Gastroesophageal sphincter (tissue), 4 donors: Measurements from ENCODE around the gene VEGFB. TPM values are rescaled to one million over a fixed set of nuclear protein-coding genes. Genes with fewer than 3 reads are reported as not detected.

Experiments
- ATAC-seq: fragments of 150-250 bp; one replicate; pipeline ENCODE4 v1.9.1; 2016; ENCODE audit warnings: mild to moderate bottlenecking, moderate library complexity
- H3K27ac ChIP-seq, 4 donors: fragments of 200-600 bp; sonication (generic) in 3 of 4; 1 replicate in 3 of 4; 2 replicates in 1 of 4; pipeline ENCODE4 v1.5.1; 2016 to 2019
- H3K27me3 ChIP-seq: fragments of 200-600 bp; sonication (generic); one replicate; pipeline ENCODE4 v1.5.1; 2019
- H3K36me3 ChIP-seq, 2 donors: fragments of 200-600 bp; sonication (generic); one replicate each; pipeline ENCODE4 v1.5.1; 2019; ENCODE audit warnings: control low read depth in 1 of 2
- H3K4me1 ChIP-seq, 3 donors: fragments of 200-600 bp; sonication (generic); 1 replicate in 2 of 3; 2 replicates in 1 of 3; pipeline ENCODE4 v1.5.1; 2016 to 2019; ENCODE audit warnings: control low read depth in 2 of 3
- H3K4me3 ChIP-seq, 2 donors: fragments of 200-600 bp; sonication (generic); one replicate each; pipeline ENCODE4 v1.5.1; 2019; ENCODE audit warnings: mild to moderate bottlenecking in 1 of 2, moderate library complexity in 1 of 2
- H3K9me3 ChIP-seq, 3 donors: fragments of 200-600 bp; sonication (generic); one replicate each; pipeline ENCODE4 v1.5.1; 2017 to 2019; ENCODE audit warnings: control low read depth in 2 of 3
- CTCF ChIP-seq, 4 experiments: fragments of 200-600 bp in 2 of 4; fragments of 450-650 bp in 2 of 4; sonication (generic) in 1 of 4; IDR thresholded peaks; one replicate each; pipeline ENCODE4 v1.5.1; 2017 to 2019; ENCODE audit warnings: antibody characterized with exemption in 4 of 4, mild to moderate bottlenecking in 2 of 4, moderate library complexity in 2 of 4
- EP300 ChIP-seq: sonication (generic); formaldehyde crosslinking; IDR thresholded peaks from one replicate; pipeline ENCODE4 v1.6.1; 2017; ENCODE audit warnings: antibody characterized with exemption, mild to moderate bottlenecking
- POLR2A ChIP-seq, 2 donors: fragments of 450-650 bp; IDR thresholded peaks; one replicate each; pipeline ENCODE4 v1.6.1; 2017; ENCODE audit warnings: antibody characterized with exemption in 2 of 2, mild to moderate bottlenecking in 2 of 2, moderate library complexity in 1 of 2
- POLR2AphosphoS5 ChIP-seq: sonication (generic); formaldehyde crosslinking; IDR thresholded peaks from one replicate; pipeline ENCODE4 v1.6.1; 2017; ENCODE audit warnings: antibody characterized with exemption
- WGBS, 2 donors: methylation state at CpG; one replicate each; pipeline ENCODE4 v1.1.5; 2018; ENCODE audit warnings: low coverage in 1 of 2; 5-methylcytosine and 5-hydroxymethylcytosine counted together
- total RNA-seq, 4 donors: library from RNA; depleted of rRNA; stranded (reverse); fragments of >200 nt; gene quantifications; one replicate each; pipeline ENCODE4 v1.1.0, GENCODE V29; 2016

VEGFB gene
- total RNA-seq, 4 donors from 2014 or later = 49.9 to 152 (median 88.6) TPM

GRCh38 chr11:64259533-64260067 is 25.2 kb downstream of the VEGFB start:
- no peaks in the 10 kb centered on the region for H3K4me1 ChIP-seq
- H3K27ac ChIP-seq = no peak overlapping the region
- H3K9me3 ChIP-seq = no peaks in the 10 kb centered on the region
- peaks cover 0 to 98% of the 10 kb centered on the region in 2 donors for H3K36me3 ChIP-seq
- ATAC-seq = no peak
- whole genome bisulfite sequencing, 2 donors = 76 to 93% methylated on average over 2 to 4 of the region's 4 CpGs
- H3K27me3 ChIP-seq = no peaks in the 10 kb centered on the region
- no peak for TF ChIP-seq CTCF (IDR thresholded peaks at IDR 0.05)
- TF ChIP-seq POLR2AphosphoS5 = no peak
- TF ChIP-seq EP300 = no peak
- H3K4me3 ChIP-seq = no peak overlapping the region

GRCh38 chr11:64260147-64260708 is 25.8 kb downstream of the VEGFB start:
- H3K9me3 ChIP-seq = no peaks in the 10 kb centered on the region
- ATAC-seq = no peak
- H3K27ac ChIP-seq = no peak overlapping the region
- peaks cover 0 to 98% of the 10 kb centered on the region in 2 donors for H3K36me3 ChIP-seq
- no peaks in the 10 kb centered on the region for H3K4me1 ChIP-seq
- H3K27me3 ChIP-seq = no peaks in the 10 kb centered on the region
- WGBS, 2 donors = 97 to 100% methylated on average over 3 to 4 of the region's 6 CpGs
- H3K4me3 ChIP-seq = no peak overlapping the region
- no peak for TF ChIP-seq POLR2A (IDR thresholded peaks at IDR 0.05)
- TF ChIP-seq EP300 = no peak
- no peak for TF ChIP-seq POLR2AphosphoS5

DNA sequence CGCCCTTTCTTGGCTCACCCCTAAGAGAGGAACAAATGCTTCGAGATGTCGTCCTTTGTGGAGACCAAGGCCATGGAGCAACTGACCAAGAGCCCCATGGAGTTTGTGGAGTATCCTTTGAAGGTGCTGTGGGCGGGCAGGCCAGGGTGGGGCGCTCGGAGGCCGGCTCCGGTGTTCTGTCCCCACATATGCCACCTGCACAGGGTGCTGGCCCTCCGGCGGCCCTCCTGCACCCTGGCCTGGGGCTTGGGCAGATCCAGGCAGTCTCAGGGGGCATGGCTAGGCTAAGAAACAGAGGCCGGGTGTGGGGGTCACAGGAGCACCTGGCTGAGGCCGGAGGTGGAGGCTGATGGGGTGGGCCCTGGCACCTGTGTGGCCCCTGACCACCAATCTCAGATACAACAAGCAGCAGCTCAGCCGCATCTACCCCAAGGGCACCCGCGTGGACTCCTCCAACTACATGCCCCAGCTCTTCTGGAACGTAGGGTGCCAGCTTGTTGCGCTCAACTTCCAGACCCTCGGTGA is 27.2 kb downstream of the VEGFB start:
- Histone ChIP-seq H3K4me1 (no peaks in the 10 kb centered on the region), H3K36me3 (peaks cover 0 to 98% of the 10 kb centered on the region in 2 donors), H3K27me3 (no peaks in the 10 kb centered on the region), H3K27ac (no peak overlapping the region), H3K9me3 (no peaks in the 10 kb centered on the region), H3K4me3 (no peak overlapping the region)
- ATAC-seq = no peak
- WGBS, 2 donors = 76% methylated on average over 5 of the region's 18 CpGs; no CpG with 5 or more reads in 1 of the 2 donors
- TF ChIP-seq EP300 = no peak
- no peak for TF ChIP-seq POLR2A (IDR thresholded peaks at IDR 0.05)
- no peak for TF ChIP-seq POLR2AphosphoS5
- TF ChIP-seq CTCF (IDR thresholded peaks at IDR 0.05) = no peak

DNA sequence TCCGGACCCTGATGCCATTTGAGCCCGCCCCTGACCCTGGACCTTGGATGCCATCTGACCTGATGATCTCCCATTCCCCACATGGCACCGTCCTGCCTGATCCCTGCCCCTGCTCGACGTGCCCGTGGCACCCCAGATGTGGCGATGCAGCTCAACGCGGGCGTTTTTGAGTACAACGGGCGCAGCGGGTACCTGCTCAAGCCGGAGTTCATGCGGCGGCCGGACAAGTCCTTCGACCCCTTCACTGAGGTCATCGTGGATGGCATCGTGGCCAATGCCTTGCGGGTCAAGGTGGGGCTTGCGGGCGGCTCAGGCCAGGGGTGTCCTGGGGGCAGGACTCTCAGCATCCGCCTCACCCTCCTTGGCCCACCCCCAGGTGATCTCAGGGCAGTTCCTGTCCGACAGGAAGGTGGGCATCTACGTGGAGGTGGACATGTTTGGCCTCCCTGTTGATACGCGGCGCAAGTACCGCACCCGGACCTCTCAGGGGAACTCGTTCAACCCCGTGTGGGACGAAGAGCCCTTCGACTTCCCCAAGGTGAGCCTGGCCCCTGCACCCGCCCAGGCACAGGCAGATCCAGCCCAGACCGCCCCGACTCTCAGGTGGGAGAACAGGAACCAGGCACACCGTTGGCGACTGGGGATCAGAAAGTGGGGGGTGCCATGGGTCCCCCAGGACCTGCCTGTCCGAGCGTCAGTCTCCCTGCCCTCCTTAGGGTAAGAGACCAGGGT is 28.1 kb downstream of the VEGFB start:
- H3K9me3 ChIP-seq = no peaks in the 10 kb centered on the region
- H3K27ac ChIP-seq = no peak overlapping the region
- ATAC-seq = no peak
- TF ChIP-seq POLR2A (IDR thresholded peaks at IDR 0.05) = no peak
- TF ChIP-seq CTCF (IDR thresholded peaks at IDR 0.05) = no peak
- TF ChIP-seq POLR2AphosphoS5 = no peak
- TF ChIP-seq EP300 = no peak
- H3K27me3 ChIP-seq = no peaks in the 10 kb centered on the region
- H3K4me1 ChIP-seq = peaks cover 0 to 5% (median 0%) of the 10 kb centered on the region in 3 donors
- no peak overlapping the region for H3K4me3 ChIP-seq
- H3K36me3 ChIP-seq = peaks cover 0 to 97% of the 10 kb centered on the region in 2 donors
- 100% methylated on average over 2 of the region's 42 CpGs; no CpG with 5 or more reads in 1 of the 2 donors for WGBS, 2 donors

DNA sequence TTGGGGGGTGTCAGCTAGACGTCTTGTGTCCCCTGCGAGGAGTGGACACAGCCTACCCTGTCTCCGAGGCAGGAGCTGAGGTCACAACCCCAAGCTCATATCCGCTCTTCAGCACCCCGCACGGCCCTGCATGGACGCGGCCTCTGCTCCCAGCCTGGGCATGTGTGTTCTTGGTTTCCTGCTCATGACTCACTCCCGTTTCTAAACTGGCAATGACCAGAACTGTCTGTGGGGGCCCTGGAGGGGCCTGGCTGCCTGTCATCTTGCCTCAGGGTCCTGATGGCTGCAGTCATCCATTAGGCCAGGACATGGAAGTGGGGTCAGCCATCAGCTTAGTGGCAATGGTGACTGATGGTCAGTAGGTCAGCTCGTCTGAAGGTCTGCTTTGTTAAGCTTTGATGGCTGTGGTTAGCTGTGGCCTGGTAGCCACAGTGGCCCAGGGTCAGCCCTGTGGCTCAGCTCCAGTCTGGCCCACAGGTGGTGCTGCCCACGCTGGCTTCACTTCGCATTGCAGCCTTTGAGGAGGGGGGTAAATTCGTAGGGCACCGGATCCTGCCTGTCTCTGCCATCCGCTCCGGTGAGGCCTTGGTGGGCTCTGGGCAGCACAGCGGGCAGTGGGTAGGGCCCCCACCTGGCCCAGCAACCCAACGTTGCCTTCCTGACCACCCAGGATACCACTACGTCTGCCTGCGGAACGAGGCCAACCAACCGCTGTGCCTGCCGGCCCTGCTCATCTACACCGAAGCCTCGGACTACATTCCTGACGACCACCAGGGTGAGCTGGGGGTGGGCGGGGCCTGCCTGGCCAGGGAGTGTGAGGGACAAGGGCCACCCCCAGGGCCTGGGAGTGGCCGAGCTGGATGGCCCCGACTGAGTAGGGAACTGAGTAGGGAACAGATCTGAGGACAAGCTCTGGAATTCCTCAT is 28.9 kb downstream of the VEGFB start:
- no peak for TF ChIP-seq CTCF (IDR thresholded peaks at IDR 0.05)
- no peak for TF ChIP-seq POLR2AphosphoS5
- TF ChIP-seq EP300 = no peak
- no peak for TF ChIP-seq POLR2A (IDR thresholded peaks at IDR 0.05)
- ATAC-seq = no peak
- 62% methylated on average over 8 of the region's 29 CpGs; no CpG with 5 or more reads in 1 of the 2 donors for WGBS, 2 donors
- peaks cover 0 to 89% of the 10 kb centered on the region in 2 donors for H3K36me3 ChIP-seq
- no peaks in the 10 kb centered on the region for H3K9me3 ChIP-seq
- no peak overlapping the region for H3K4me3 ChIP-seq
- H3K27me3 ChIP-seq = no peaks in the 10 kb centered on the region
- H3K4me1 ChIP-seq = peaks cover 0 to 13% (median 7%) of the 10 kb centered on the region in 3 donors
- H3K27ac ChIP-seq = no peak overlapping the region
